HG02763 (cell line): ENCODE measurements around the gene KCNN3.
A peak's percentile ranks its signal among the peaks of the same experiment; 100 is the strongest.

Source experiments
- ATAC-seq: cut with Tn5 transposase; IDR thresholded peaks from one replicate; pipeline ENCODE4 v1.9.1; 2021; ENCODE audit warnings: mild to moderate bottlenecking, moderate library complexity; ENCODE audit not compliant: unreplicated experiment

Gene KCNN3

GRCh38 chr1:154861607-154862094 lies 8.4 kb downstream of the KCNN3 start:
- no peak for ATAC-seq

GRCh38 chr1:154860156-154860870 lies 9.8 kb downstream of the KCNN3 start:
- ATAC-seq = peak; percentile 58

- ATAC-seq = peak; percentile 34
These were observed 10.3 kb downstream of the KCNN3 start for GRCh38 chr1:154859786-154860155.

- no peak for ATAC-seq
These were observed 10.8 kb downstream of the KCNN3 start for GRCh38 chr1:154859151-154859785.

- no peak for ATAC-seq
These were observed 12.5 kb downstream of the KCNN3 start for GRCh38 chr1:154857441-154858215.

GRCh38 chr1:154857022-154857421 lies 13.1 kb downstream of the KCNN3 start:
- no peak for ATAC-seq

GRCh38 chr1:154856544-154856943 lies 13.5 kb downstream of the KCNN3 start:
- ATAC-seq = no peak

- no peak for ATAC-seq
These were observed 14.0 kb downstream of the KCNN3 start for GRCh38 chr1:154856049-154856448.

GRCh38 chr1:154855186-154855851 lies 14.8 kb downstream of the KCNN3 start:
- ATAC-seq = no peak

- ATAC-seq = no peak
These were observed 17.2 kb downstream of the KCNN3 start for GRCh38 chr1:154852845-154853244.

GRCh38 chr1:154851392-154852177 lies 18.5 kb downstream of the KCNN3 start:
- no peak for ATAC-seq

GRCh38 chr1:154849645-154850131 lies 20.4 kb downstream of the KCNN3 start:
- no peak for ATAC-seq

GRCh38 chr1:154848983-154849382 lies 21.1 kb downstream of the KCNN3 start:
- no peak for ATAC-seq

- ATAC-seq = no peak
These were observed 22.2 kb downstream of the KCNN3 start for GRCh38 chr1:154847891-154848290.

- no peak for ATAC-seq
These were observed 23.3 kb downstream of the KCNN3 start for GRCh38 chr1:154846565-154847442.

- no peak for ATAC-seq
These were observed 24.2 kb downstream of the KCNN3 start for GRCh38 chr1:154845879-154846278.

GRCh38 chr1:154845174-154845573 lies 24.9 kb downstream of the KCNN3 start:
- no peak for ATAC-seq

- no peak for ATAC-seq
These were observed 25.8 kb downstream of the KCNN3 start for GRCh38 chr1:154844297-154844681.

- no peak for ATAC-seq
These were observed 26.3 kb downstream of the KCNN3 start for GRCh38 chr1:154843636-154844296.
